A549 treated with DMSO at 1 μM for 4 hours (cell line): Measurements from ENCODE around the gene FAM120C. TPM values are rescaled to one million over a fixed set of nuclear protein-coding genes. Genes with fewer than 3 reads are reported as not detected.

ENCODE experiments used
- total RNA-seq: library from RNA; stranded (reverse); fragments of 200-300 nt; extraction: Qiagen RNA extraction; gene quantifications from 5 replicates; pipeline ENCODE4 v1.2.3, GENCODE V29; 2022; ENCODE audit warnings: low read depth

Gene FAM120C
- 4.7 to 6.6 TPM (median 5.2 TPM) in 5 replicates for total RNA-seq

GRCh38 chrX:54182864-54183613 lies at the start of gene FAM120C:
Gene FAM120C (minus strand): TSS chrX:54183254. CDS start chrX:54183198, 56 bp downstream.

DNA sequence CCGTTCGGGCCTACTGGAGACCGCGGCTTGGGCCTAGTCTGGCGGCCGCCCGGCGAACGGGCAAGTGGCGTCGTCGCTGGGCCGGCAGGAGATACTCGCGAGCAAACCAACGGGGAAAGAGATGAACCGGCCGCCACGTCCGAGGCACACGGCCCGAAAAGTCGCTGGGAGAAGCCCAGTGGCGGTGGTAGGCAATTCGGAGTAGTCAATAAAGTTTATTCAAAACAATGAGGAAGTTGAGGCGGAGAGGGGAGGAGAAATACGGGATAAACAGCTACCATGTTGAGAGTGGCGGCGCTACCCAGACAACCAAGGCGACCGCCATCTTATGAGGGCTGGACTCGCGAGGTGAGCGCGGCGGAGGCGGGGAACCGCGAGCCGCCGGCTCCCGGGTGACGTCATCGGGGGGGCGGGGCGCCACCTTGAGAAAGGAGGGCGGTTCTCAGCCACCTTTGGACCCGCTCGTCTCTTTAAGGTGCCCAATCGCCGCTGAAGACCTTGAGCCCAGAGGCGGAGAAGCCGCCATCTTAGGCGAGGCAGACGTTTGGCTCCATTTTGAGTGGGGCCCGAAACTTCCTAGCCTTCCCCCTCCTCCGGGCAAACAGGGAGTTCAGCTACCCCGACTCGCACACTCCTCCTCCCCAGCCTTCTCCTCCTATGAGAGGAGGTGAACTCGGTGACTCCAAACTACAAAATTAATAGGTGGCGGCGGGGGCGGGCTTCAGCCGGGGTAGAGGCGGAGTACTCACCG lies 138.8 kb downstream of the FAM120C start, which contains the start of gene PHF8:
TSS of gene PHF8 (minus strand) at position 348 of the 751 bp plus-strand sequence. CDS start 1,745 bp downstream, outside the sequence.

Other genes with a start within 250 kb of the FAM120C start
- gene PHF8, start 138.8 kb downstream of the FAM120C start, total RNA-seq, result 12.2 to 14.7 TPM (median 13.5 TPM) in 5 replicates
- 0.01 TPM in 2 of 5 replicates, not detected in the others for gene WNK3, start 174.8 kb upstream of the FAM120C start, total RNA-seq